A673 (cell line): ENCODE data around the gene NKD1. TPM values are rescaled to one million over a fixed set of nuclear protein-coding genes. Genes with fewer than 3 reads are reported as not detected.

ENCODE experiments used
- BruUV-seq: library from RNA; stranded (reverse); fragments of 400-500 nt; replicated peaks from 2 replicates; lab custom pipeline; 2021; lab: Mats Ljungman, UMichigan
- CTCF ChIA-PET: fragments of 300-600 bp; sonication (Branson Sonifier 250); formaldehyde crosslinking; loops from one replicate; lab custom pipeline; 2022; ENCODE audit warnings: antibody characterized with exemption; lab: Charles Lee
- POLR2A ChIA-PET: fragments of 300-600 bp; sonication (Branson Sonifier 250); formaldehyde crosslinking; loops from one replicate; lab custom pipeline; 2022; ENCODE audit warnings: antibody characterized with exemption; ENCODE audit not compliant: low non-redundant PET; lab: Charles Lee
- DNase-seq: peaks from one replicate; pipeline ENCODE4 v3.0.0-alpha.2; 2015; ENCODE audit warnings: low spot score
- H3K27ac ChIP-seq: fragments of 200-600 bp; sonication (generic); 2 replicates; pipeline ENCODE4 v1.5.1; 2016; ENCODE audit warnings: mixed run types, low read depth, mild to moderate bottlenecking, mixed read lengths, antibody characterized with exemption, low read length; ENCODE audit not compliant: poor library complexity, severe bottlenecking
- H3K27me3 ChIP-seq: fragments of 200-600 bp; sonication (generic); replicated peaks from 2 replicates; pipeline ENCODE4 v1.6.1; 2017; ENCODE audit warnings: mixed run types, low read depth, mild to moderate bottlenecking, mixed read lengths, antibody characterized with exemption, low read length; ENCODE audit not compliant: insufficient read depth, poor library complexity
- H3K36me3 ChIP-seq: fragments of 200-600 bp; sonication (generic); 2 replicates; pipeline ENCODE4 v1.6.1; 2016; ENCODE audit warnings: mixed run types, mild to moderate bottlenecking, mixed read lengths, antibody characterized with exemption, low read length; ENCODE audit not compliant: insufficient read depth, poor library complexity, severe bottlenecking
- H3K4me1 ChIP-seq: fragments of 200-600 bp; sonication (generic); 2 replicates; pipeline ENCODE4 v1.6.1; 2017; ENCODE audit warnings: mixed run types, mild to moderate bottlenecking, mixed read lengths, antibody characterized with exemption, low read length; ENCODE audit not compliant: insufficient read depth, poor library complexity, severe bottlenecking
- H3K4me3 ChIP-seq: fragments of 200-600 bp; sonication (generic); 2 replicates; pipeline ENCODE4 v1.5.1; 2016; ENCODE audit warnings: low read depth, mixed run types, mild to moderate bottlenecking, mixed read lengths, low read length; ENCODE audit not compliant: poor library complexity, severe bottlenecking
- H3K9me3 ChIP-seq: fragments of 200-600 bp; sonication (generic); 2 replicates; pipeline ENCODE4 v1.6.1; 2016; ENCODE audit warnings: mixed run types, low read depth, mild to moderate bottlenecking, mixed read lengths, antibody characterized with exemption, low read length; ENCODE audit not compliant: poor library complexity, severe bottlenecking
- CTCF ChIP-seq: fragments of 300-800, 200-600 bp; sonication (generic); conservative IDR thresholded peaks from 2 replicates; pipeline ENCODE4 v1.5.1; 2017; ENCODE audit warnings: low read depth, mild to moderate bottlenecking, antibody characterized with exemption, low read length, moderate library complexity, mixed read lengths
- EZH2 ChIP-seq: fragments of 200-600 bp; sonication (generic); IDR thresholded peaks from 2 replicates; pipeline ENCODE4 v1.6.1; 2017; ENCODE audit warnings: borderline replicate concordance, low read depth, mild to moderate bottlenecking, mixed read lengths, antibody characterized with exemption, low read length; ENCODE audit not compliant: poor library complexity, severe bottlenecking
- intact Hi-C: fragments of 100-400 bp; cut with micrococcal nuclease; formaldehyde crosslinking; loops from one replicate; pipeline ENCODE4 v1.10.0; 2022; ENCODE audit not compliant: unreplicated experiment
- total RNA-seq: library from RNA; stranded (reverse); gene quantifications from 2 replicates; pipeline ENCODE4 v1.2.3, GENCODE V29; 2021

NKD1 gene
- total RNA-seq, 1 experiment from 2014 or later, result 1.1 TPM

GRCh38 chr16:50531359-50531758, 16.8 kb upstream of the NKD1 start:
- intact Hi-C loops, result no loop called here
- H3K4me1 ChIP-seq, result no peaks in the 10 kb centered on the region
- H3K27me3 ChIP-seq, result peaks cover 8% of the 10 kb centered on the region
- H3K36me3 ChIP-seq, result no peaks in the 10 kb centered on the region
- BruUV-seq, result no TSS peak
- POLR2A ChIA-PET, result no interaction called here
- no peak for DNase-seq
- TF ChIP-seq EZH2 (no peak), CTCF (no peak)
- H3K27ac ChIP-seq, result no peak overlapping the region
- CTCF ChIA-PET, result interaction anchor here (0.6 kb wide), 1 partner anchor 504 kb away, joined by 4 read pairs; no protein-coding TSS in a partner anchor
- peaks cover 5% of the 10 kb centered on the region for H3K9me3 ChIP-seq
- H3K4me3 ChIP-seq, result no peak overlapping the region

- POLR2A ChIA-PET, result no interaction called here
- Histone ChIP-seq H3K27ac (no peak overlapping the region), H3K36me3 (no peaks in the 10 kb centered on the region), H3K27me3 (peaks cover 8% of the 10 kb centered on the region), H3K9me3 (peaks cover 5% of the 10 kb centered on the region), H3K4me1 (no peaks in the 10 kb centered on the region), H3K4me3 (no peak overlapping the region)
- TF ChIP-seq EZH2 (no peak), CTCF (no peak)
- CTCF ChIA-PET, result no interaction called here
- intact Hi-C loops, result no loop called here
- DNase-seq, result no peak
- BruUV-seq, result no TSS peak
Observed at GRCh38 chr16:50531901-50532300, 16.3 kb upstream of the NKD1 start.

GRCh38 chr16:50532576-50532975, 15.6 kb upstream of the NKD1 start:
- Histone ChIP-seq H3K27me3 (peaks cover 3% of the 10 kb centered on the region), H3K4me1 (no peaks in the 10 kb centered on the region), H3K4me3 (no peak overlapping the region), H3K9me3 (peaks cover 5% of the 10 kb centered on the region), H3K27ac (no peak overlapping the region), H3K36me3 (no peaks in the 10 kb centered on the region)
- POLR2A ChIA-PET, result no interaction called here
- intact Hi-C loops, result no loop called here
- DNase-seq, result no peak
- CTCF ChIA-PET, result no interaction called here
- no TSS peak for BruUV-seq
- TF ChIP-seq CTCF, result no peak
- TF ChIP-seq EZH2, result no peak
